ENCODE data around the gene SPDYE5.

Gene SPDYE5

GRCh38 chr7:75536940-75537538 lies 44.9 kb downstream of the SPDYE5 start:
- no peak for DNase-seq (ENCODE audit: low read depth in 2 of 2, low spot score in 1 of 2)

- no peak for DNase-seq (ENCODE audit: low read depth in 2 of 2, low spot score in 1 of 2)
Measured at GRCh38 chr7:75537731-75538130, 45.6 kb downstream of the SPDYE5 start.

GRCh38 chr7:75546237-75547015 lies 54.3 kb downstream of the SPDYE5 start:
- DNase-seq (ENCODE audit: low read depth in 2 of 2, low spot score in 1 of 2): no peak

Data from stimulated activated CD8-positive, alpha-beta memory T cell treated with anti-CD3 and anti-CD28 coated beads, Interleukin-4, amount 100 ng/mL, for 1 hour (primary cell).